HG02798 (cell line): ENCODE data around the gene FBXO31.

Experiments
- ATAC-seq: cut with Tn5 transposase; IDR thresholded peaks from one replicate; pipeline ENCODE4 v1.9.1; 2021; ENCODE audit warnings: mild to moderate bottlenecking; ENCODE audit not compliant: unreplicated experiment, poor library complexity

Gene FBXO31

GRCh38 chr16:87332150-87332549, 51.4 kb downstream of the FBXO31 start:
- ATAC-seq, result no peak

GRCh38 chr16:87331241-87331801, 52.3 kb downstream of the FBXO31 start:
- no peak for ATAC-seq

- ATAC-seq, result no peak
Measured at GRCh38 chr16:87330646-87331045, 52.9 kb downstream of the FBXO31 start.

GRCh38 chr16:87330257-87330624, 53.3 kb downstream of the FBXO31 start:
- ATAC-seq, result no peak

GRCh38 chr16:87329436-87330256, 53.9 kb downstream of the FBXO31 start:
- ATAC-seq, result no peak

GRCh38 chr16:87328846-87329245, 54.7 kb downstream of the FBXO31 start:
- no peak for ATAC-seq

GRCh38 chr16:87327798-87328495, 55.6 kb downstream of the FBXO31 start:
- no peak for ATAC-seq

GRCh38 chr16:87326151-87326571, 57.4 kb downstream of the FBXO31 start:
- no peak for ATAC-seq

- ATAC-seq, result no peak
Measured at GRCh38 chr16:87325423-87325858, 58.1 kb downstream of the FBXO31 start.

- peak; percentile 45 for ATAC-seq
Measured at GRCh38 chr16:87324411-87325275, 58.9 kb downstream of the FBXO31 start.

- ATAC-seq, result no peak
Measured at GRCh38 chr16:87323727-87324410, 59.7 kb downstream of the FBXO31 start.

- ATAC-seq, result no peak
Measured at GRCh38 chr16:87322833-87323726, 60.5 kb downstream of the FBXO31 start.

- ATAC-seq, result no peak
Measured at GRCh38 chr16:87322360-87322759, 61.2 kb downstream of the FBXO31 start.

- ATAC-seq, result no peak
Measured at GRCh38 chr16:87321336-87322107, 62.1 kb downstream of the FBXO31 start.

GRCh38 chr16:87320510-87321227, 62.9 kb downstream of the FBXO31 start:
- ATAC-seq, result no peak

GRCh38 chr16:87319997-87320491, 63.5 kb downstream of the FBXO31 start:
- no peak for ATAC-seq

- no peak for ATAC-seq
Measured at GRCh38 chr16:87319011-87319410, 64.6 kb downstream of the FBXO31 start.
